Activated CD8-positive, alpha-beta T cell treated with anti-CD3 and anti-CD28 coated beads for 36 hours (primary cell): Measurements from ENCODE around the gene HS6ST2. TPM values are rescaled to one million over a fixed set of nuclear protein-coding genes. Genes with fewer than 3 reads are reported as not detected.

Source experiments
- ATAC-seq: fragments of 200-7000 bp; cut with Tn5 transposase; one replicate; pipeline ENCODE4 v1.10.0; 2021; ENCODE audit warnings: mild to moderate bottlenecking, moderate library complexity
- CTCF ChIA-PET: fragments of 350-600 bp; sonication (Branson Sonifier 250); formaldehyde crosslinking; loops from one replicate; lab custom pipeline; 2021; ENCODE audit warnings: antibody characterized with exemption; lab: Charles Lee
- POLR2A ChIA-PET: fragments of 350-600 bp; sonication (Branson Sonifier 250); formaldehyde crosslinking; loops from one replicate; lab custom pipeline; 2021; ENCODE audit warnings: antibody characterized with exemption; lab: Charles Lee
- DNase-seq: peaks from one replicate; pipeline ENCODE4 v3.0.0-alpha.2; 2020
- H3K27ac Mint-ChIP-seq: one replicate; pipeline ENCODE4 v1.8.0; 2021; ENCODE audit warnings: mild to moderate bottlenecking, mixed read lengths
- H3K27me3 Mint-ChIP-seq: one replicate; pipeline ENCODE4 v1.8.0; 2021; ENCODE audit warnings: mixed read lengths
- H3K36me3 Mint-ChIP-seq: one replicate; pipeline ENCODE4 v1.8.0; 2021; ENCODE audit warnings: low read depth, mixed read lengths
- H3K4me1 Mint-ChIP-seq: one replicate; pipeline ENCODE4 v1.8.0; 2021; ENCODE audit warnings: low read depth, mixed read lengths
- H3K4me3 Mint-ChIP-seq: one replicate; pipeline ENCODE4 v1.8.0; 2021; ENCODE audit warnings: mild to moderate bottlenecking, moderate library complexity, mixed read lengths
- H3K9me3 Mint-ChIP-seq: one replicate; pipeline ENCODE4 v1.8.0; 2021; ENCODE audit warnings: mixed read lengths
- CTCF ChIP-seq: fragments of 200-600 bp; IDR thresholded peaks from one replicate; pipeline ENCODE4 v1.8.0; 2022; ENCODE audit warnings: antibody characterized with exemption, mild to moderate bottlenecking
- intact Hi-C: fragments of 100-400 bp; cut with micrococcal nuclease; formaldehyde crosslinking; loops from one replicate; pipeline ENCODE4 v1.10.0; 2022
- total RNA-seq, 2 experiments: library from RNA; stranded (reverse); gene quantifications; one replicate each; pipeline ENCODE4 v1.2.3, GENCODE V29; 2021

HS6ST2 gene
- total RNA-seq, 2 experiments from 2014 or later = 0.14 to 0.47 TPM

GRCh38 chrX:132940727-132941327 is 17.6 kb downstream of the HS6ST2 start:
- Mint-ChIP-seq H3K27ac (no peak overlapping the region), H3K9me3 (peaks cover 2% of the 10 kb centered on the region), H3K36me3 (no peaks in the 10 kb centered on the region), H3K4me3 (no peak overlapping the region), H3K4me1 (no peaks in the 10 kb centered on the region), H3K27me3 (no peaks in the 10 kb centered on the region)
- CTCF ChIA-PET = no interaction called here
- POLR2A ChIA-PET = no interaction called here
- ATAC-seq = no peak
- no peak for DNase-seq
- TF ChIP-seq CTCF = no peak
- intact Hi-C loops = no loop called here

- Mint-ChIP-seq H3K36me3 (no peaks in the 10 kb centered on the region), H3K27ac (no peak overlapping the region), H3K4me3 (no peak overlapping the region), H3K4me1 (no peaks in the 10 kb centered on the region), H3K27me3 (no peaks in the 10 kb centered on the region), H3K9me3 (no peaks in the 10 kb centered on the region)
- ATAC-seq (no peak), DNase-seq (no peak)
- intact Hi-C loops = no loop called here
- TF ChIP-seq CTCF = no peak
- ChIA-PET CTCF (no interaction called here), POLR2A (no interaction called here)
Observed at GRCh38 chrX:132933170-132933569, 25.3 kb downstream of the HS6ST2 start.

- intact Hi-C loops = no loop called here
- DNase-seq (no peak), ATAC-seq (no peak)
- H3K36me3 Mint-ChIP-seq = no peaks in the 10 kb centered on the region
- no peaks in the 10 kb centered on the region for H3K4me1 Mint-ChIP-seq
- ChIA-PET POLR2A (no interaction called here), CTCF (no interaction called here)
- H3K27me3 Mint-ChIP-seq = peaks cover 2% of the 10 kb centered on the region
- no peak overlapping the region for H3K27ac Mint-ChIP-seq
- TF ChIP-seq CTCF = no peak
- no peak overlapping the region for H3K4me3 Mint-ChIP-seq
- no peaks in the 10 kb centered on the region for H3K9me3 Mint-ChIP-seq
Observed at GRCh38 chrX:132924426-132924825, 34.0 kb downstream of the HS6ST2 start.

- CTCF ChIA-PET = interaction anchor here (0.6 kb wide), 1 partner anchor 1436 kb away, joined by 3 read pairs; no protein-coding TSS in a partner anchor
- ATAC-seq = no peak
- Mint-ChIP-seq H3K9me3 (no peaks in the 10 kb centered on the region), H3K27ac (no peak overlapping the region), H3K4me1 (no peaks in the 10 kb centered on the region), H3K27me3 (no peaks in the 10 kb centered on the region), H3K36me3 (no peaks in the 10 kb centered on the region), H3K4me3 (no peak overlapping the region)
- DNase-seq = no peak
- intact Hi-C loops = no loop called here
- no peak for TF ChIP-seq CTCF
- POLR2A ChIA-PET = no interaction called here
Observed at GRCh38 chrX:132918523-132918922, 39.9 kb downstream of the HS6ST2 start.

- H3K27ac Mint-ChIP-seq = no peak overlapping the region
- H3K27me3 Mint-ChIP-seq = no peaks in the 10 kb centered on the region
- no peaks in the 10 kb centered on the region for H3K9me3 Mint-ChIP-seq
- intact Hi-C loops = no loop called here
- no peak overlapping the region for H3K4me3 Mint-ChIP-seq
- no peak for ATAC-seq
- no peak for DNase-seq
- TF ChIP-seq CTCF = no peak
- ChIA-PET POLR2A (no interaction called here), CTCF (no interaction called here)
- H3K36me3 Mint-ChIP-seq = no peaks in the 10 kb centered on the region
- no peaks in the 10 kb centered on the region for H3K4me1 Mint-ChIP-seq
Observed at GRCh38 chrX:132916349-132916748, 42.1 kb downstream of the HS6ST2 start.
